Common myeloid progenitor, CD34-positive (primary cell): ENCODE results near the gene RHBDD3.

ENCODE experiments used
- CTCF ChIA-PET: fragments of 350-600 bp; sonication (Branson Sonifier 250); formaldehyde crosslinking; loops from one replicate; lab custom pipeline; 2021; ENCODE audit warnings: antibody characterized with exemption; lab: Charles Lee
- POLR2A ChIA-PET: fragments of 350-600 bp; sonication (Branson Sonifier 250); formaldehyde crosslinking; loops from one replicate; lab custom pipeline; 2021; ENCODE audit warnings: antibody characterized with exemption; lab: Charles Lee
- DNase-seq, 3 donors: peaks; one replicate each; pipeline versions ENCODE4 v3.0.0 to v3.0.0-alpha.2; 2013
- H3K27ac ChIP-seq, 2 experiments: 1 replicate in 1 of 2; 2 replicates in 1 of 2; pipeline ENCODE4 v1.7.0; 2013; ENCODE audit warnings: inconsistent platforms in 2 of 2, low read length in 2 of 2, mild to moderate bottlenecking in 2 of 2, low read depth in 1 of 2, moderate library complexity in 1 of 2; ENCODE audit not compliant: severe bottlenecking in 2 of 2, insufficient read depth in 1 of 2, poor library complexity in 1 of 2
- H3K27me3 ChIP-seq, 5 experiments: replicated peaks in 2 of 5; 1 replicate in 3 of 5; 2 replicates in 2 of 5; pipeline versions ENCODE4 v1.6.1 to v1.7.0; 2013; ENCODE audit warnings: low read length in 4 of 5, mild to moderate bottlenecking in 2 of 5, moderate library complexity in 2 of 5, inconsistent platforms in 1 of 5; ENCODE audit not compliant: insufficient read depth in 5 of 5, control insufficient read depth in 4 of 5
- H3K36me3 ChIP-seq, 4 experiments: 1 replicate in 2 of 4; 2 replicates in 2 of 4; pipeline versions ENCODE4 v1.6.1 to v1.7.0; 2013; ENCODE audit warnings: low read length in 3 of 4, control low read depth in 1 of 4, mild to moderate bottlenecking in 1 of 4; ENCODE audit not compliant: control insufficient read depth in 4 of 4, insufficient read depth in 4 of 4
- H3K4me1 ChIP-seq, 4 experiments: 1 replicate in 3 of 4; 2 replicates in 1 of 4; pipeline versions ENCODE4 v1.6.1 to v1.7.1; 2013; ENCODE audit warnings: low read length in 3 of 4, mild to moderate bottlenecking in 3 of 4, control low read depth in 1 of 4, inconsistent platforms in 1 of 4, moderate library complexity in 1 of 4; ENCODE audit not compliant: control insufficient read depth in 4 of 4, insufficient read depth in 4 of 4; ENCODE audit errors: control extremely low read depth in 1 of 4
- H3K4me3 ChIP-seq, 7 experiments: 1 replicate in 4 of 7; 2 replicates in 3 of 7; pipeline versions ENCODE4 v1.5.1 to v1.7.0; 2013; ENCODE audit warnings: mild to moderate bottlenecking in 7 of 7, low read length in 6 of 7, moderate library complexity in 6 of 7, inconsistent platforms in 2 of 7, low read depth in 2 of 7, control low read depth in 1 of 7; ENCODE audit not compliant: insufficient read depth in 4 of 7, control insufficient read depth in 1 of 7; ENCODE audit errors: extremely low read depth in 1 of 7
- H3K9me3 ChIP-seq, 5 experiments: 1 replicate in 4 of 5; 2 replicates in 1 of 5; pipeline versions ENCODE4 v1.6.1 to v1.7.1; 2013; ENCODE audit warnings: low read length in 4 of 5, mild to moderate bottlenecking in 2 of 5, inconsistent platforms in 1 of 5, low read depth in 1 of 5, moderate library complexity in 1 of 5; ENCODE audit not compliant: control insufficient read depth in 4 of 5, insufficient read depth in 2 of 5; ENCODE audit errors: control extremely low read depth in 1 of 5
- WGBS: methylation state at CpG from one replicate; pipeline ENCODE4 v1.1.5; 2013; ENCODE audit not compliant: insufficient coverage; 5-methylcytosine and 5-hydroxymethylcytosine counted together

RHBDD3 gene

GRCh38 chr22:29305836-29306174, 38.0 kb upstream of the RHBDD3 start:
- WGBS, result 34% methylated on average over 4 of the region's 7 CpGs
- Histone ChIP-seq H3K36me3 (peaks cover 0 to 5% (median 3%) of the 10 kb centered on the region in 4 experiments), H3K4me1 (peaks cover 0 to 69% (median 59%) of the 10 kb centered on the region in 4 experiments), H3K27ac (no peak overlapping the region), H3K27me3 (no peaks in the 10 kb centered on the region), H3K9me3 (no peaks in the 10 kb centered on the region), H3K4me3 (peak overlapping the region in 5 of 7 experiments; percentile 8 to 83 (median 67))
- CTCF ChIA-PET, result interaction anchor here (1.0 to 1.8 kb wide), 5 partner anchors 9 to 54 kb away, joined by 3 to 7 read pairs (median 3); no protein-coding TSS in a partner anchor
- POLR2A ChIA-PET, result no interaction called here
- no peak for DNase-seq

GRCh38 chr22:29302681-29303465, 35.1 kb upstream of the RHBDD3 start:
- Histone ChIP-seq H3K27me3 (no peaks in the 10 kb centered on the region), H3K4me1 (peaks cover 0 to 45% (median 38%) of the 10 kb centered on the region in 4 experiments), H3K9me3 (no peaks in the 10 kb centered on the region), H3K4me3 (peak overlapping the region in 2 of 7 experiments; percentile 12 to 42), H3K27ac (no peak overlapping the region), H3K36me3 (peaks cover 10 to 31% (median 30%) of the 10 kb centered on the region in 4 experiments)
- ChIA-PET POLR2A (interaction anchor here (0.5 to 1.6 kb wide), 11 partner anchors 8 to 536 kb away, joined by 3 to 9 read pairs (median 3); partner anchors contain the start of genes EMID1 and EWSR1), CTCF (interaction anchor here (1.0 to 2.8 kb wide), 7 partner anchors 7 to 18 kb away, joined by 3 to 19 read pairs (median 5); no protein-coding TSS in a partner anchor)
- 66% methylated on average over 10 of the region's 13 CpGs for WGBS
- no peak for DNase-seq

- Histone ChIP-seq H3K4me1 (peaks cover 0 to 42% (median 37%) of the 10 kb centered on the region in 4 experiments), H3K9me3 (no peaks in the 10 kb centered on the region), H3K36me3 (peaks cover 16 to 36% (median 35%) of the 10 kb centered on the region in 4 experiments), H3K27me3 (no peaks in the 10 kb centered on the region), H3K27ac (no peak overlapping the region), H3K4me3 (no peak overlapping the region)
- ChIA-PET CTCF (interaction anchor here (1.3 to 2.8 kb wide), 5 partner anchors 11 to 19 kb away, joined by 3 to 19 read pairs (median 5); no protein-coding TSS in a partner anchor), POLR2A (interaction anchor here (1.2 kb wide), 1 partner anchor 9 kb away, joined by 5 read pairs; no protein-coding TSS in a partner anchor)
- 100% methylated on average over 2 of the region's 2 CpGs for WGBS
- DNase-seq, result no peak
These were observed 34.6 kb upstream of the RHBDD3 start for GRCh38 chr22:29302402-29302680.

- ChIA-PET POLR2A (interaction anchor here (1.1 kb wide), 1 partner anchor 10 kb away, joined by 4 read pairs; no protein-coding TSS in a partner anchor), CTCF (interaction anchor here (0.9 to 2.8 kb wide), 5 partner anchors 11 to 19 kb away, joined by 3 to 13 read pairs (median 3); no protein-coding TSS in a partner anchor)
- Histone ChIP-seq H3K27ac (no peak overlapping the region), H3K4me1 (peaks cover 0 to 39% (median 33%) of the 10 kb centered on the region in 4 experiments), H3K4me3 (no peak overlapping the region), H3K36me3 (peaks cover 19 to 41% (median 40%) of the 10 kb centered on the region in 4 experiments), H3K9me3 (no peaks in the 10 kb centered on the region), H3K27me3 (no peaks in the 10 kb centered on the region)
- peak in 1 of 3 donors; percentile 19 for DNase-seq
- 98% methylated on average over 12 of the region's 17 CpGs for WGBS
These were observed 34.1 kb upstream of the RHBDD3 start for GRCh38 chr22:29301716-29302401.

- POLR2A ChIA-PET, result interaction anchor here (1.1 kb wide), 1 partner anchor 10 kb away, joined by 4 read pairs; no protein-coding TSS in a partner anchor
- 90% methylated on average over 5 of the region's 10 CpGs for WGBS
- Histone ChIP-seq H3K4me1 (peaks cover 0 to 32% (median 25%) of the 10 kb centered on the region in 4 experiments), H3K9me3 (no peaks in the 10 kb centered on the region), H3K36me3 (peaks cover 24 to 49% (median 48%) of the 10 kb centered on the region in 4 experiments), H3K27me3 (no peaks in the 10 kb centered on the region), H3K4me3 (no peak overlapping the region), H3K27ac (no peak overlapping the region)
- CTCF ChIA-PET, result interaction anchor here (0.9 kb wide), 1 partner anchor 17 kb away, joined by 3 read pairs; no protein-coding TSS in a partner anchor
- DNase-seq, result peak in 1 of 3 donors; percentile 30
These were observed 33.2 kb upstream of the RHBDD3 start for GRCh38 chr22:29300807-29301601.

GRCh38 chr22:29300467-29300806, 32.7 kb upstream of the RHBDD3 start:
- H3K4me1 ChIP-seq, result peaks cover 0 to 28% (median 21%) of the 10 kb centered on the region in 4 experiments
- POLR2A ChIA-PET, result interaction anchor here (1.1 kb wide), 1 partner anchor 11 kb away, joined by 4 read pairs; no protein-coding TSS in a partner anchor
- CTCF ChIA-PET, result no interaction called here
- no peaks in the 10 kb centered on the region for H3K9me3 ChIP-seq
- H3K36me3 ChIP-seq, result peaks cover 28 to 55% (median 54%) of the 10 kb centered on the region in 4 experiments
- DNase-seq, result no peak
- no peak overlapping the region for H3K27ac ChIP-seq
- no peak overlapping the region for H3K4me3 ChIP-seq
- no peaks in the 10 kb centered on the region for H3K27me3 ChIP-seq
- 92% methylated on average over 2 of the region's 4 CpGs for WGBS
